T1000 (cell line): ENCODE measurements around the gene FERD3L.
"Not testable (repeated sequence)": the region's sequence is repeated elsewhere in the genome, so short reads cannot be mapped to it uniquely, and the experiment has no call there.

Experiments
- DNase-seq: peaks from one replicate; lab custom pipeline; 2025; ENCODE audit warnings: mixed read lengths; lab: John Stamatoyannopoulos, UW

The FERD3L gene

GRCh38 chr7:19144661-19145433 is at the start of gene FERD3L:
FERD3L (minus strand) TSS chr7:19145421; CDS start chr7:19145362, 59 bp downstream.
- no peak for DNase-seq

- not testable (repeated sequence) for DNase-seq
These were observed 49.2 kb upstream of the FERD3L start for GRCh38 chr7:19194417-19194816.

- no peak for DNase-seq
These were observed 36.4 kb upstream of the FERD3L start for GRCh38 chr7:19181634-19182033.

GRCh38 chr7:19178595-19178994 is 33.4 kb upstream of the FERD3L start:
- DNase-seq, result no peak

- no peak for DNase-seq
These were observed 32.0 kb upstream of the FERD3L start for GRCh38 chr7:19177269-19177668.

- DNase-seq, result no peak
These were observed 30.0 kb upstream of the FERD3L start for GRCh38 chr7:19175241-19175640.

- no peak for DNase-seq
These were observed 16.4 kb upstream of the FERD3L start for GRCh38 chr7:19161671-19162070.

- no peak for DNase-seq
These were observed 1.5 kb upstream of the FERD3L start for GRCh38 chr7:19146699-19147098.

- no peak for DNase-seq
These were observed 354 bp upstream of the FERD3L start for GRCh38 chr7:19145434-19146115.

GRCh38 chr7:19143881-19144574 is 1.2 kb downstream of the FERD3L start:
- DNase-seq, result no peak

- no peak for DNase-seq
These were observed 5.4 kb downstream of the FERD3L start for GRCh38 chr7:19139706-19140327.

GRCh38 chr7:19133886-19134285 is 11.3 kb downstream of the FERD3L start:
- DNase-seq, result no peak

- DNase-seq, result no peak
These were observed 11.8 kb downstream of the FERD3L start for GRCh38 chr7:19133390-19133789.

- DNase-seq, result no peak
These were observed 16.4 kb downstream of the FERD3L start for GRCh38 chr7:19128856-19129255.

GRCh38 chr7:19121977-19122588 is 23.1 kb downstream of the FERD3L start:
- DNase-seq, result no peak

- no peak for DNase-seq
These were observed 25.2 kb downstream of the FERD3L start for GRCh38 chr7:19119870-19120486.

- DNase-seq, result no peak
These were observed 25.8 kb downstream of the FERD3L start for GRCh38 chr7:19119372-19119771.

GRCh38 chr7:19118636-19119371 is 26.4 kb downstream of the FERD3L start:
- no peak for DNase-seq

- DNase-seq, result no peak
These were observed 27.2 kb downstream of the FERD3L start for GRCh38 chr7:19117870-19118608.
